ENCODE measurements around the gene TIMM17A. TPM values are rescaled to one million over a fixed set of nuclear protein-coding genes. Genes with fewer than 3 reads are reported as not detected.

Gene TIMM17A
- total and polyA plus RNA-seq, 2 of the 4 experiments (the other 2 are of a cell fraction), result 80.4 to 87.3 TPM

- no peak for TF ChIP-seq CHD1 (IDR thresholded peaks at IDR 0.05; ENCODE audit: low read depth, low read length)
Observed at GRCh38 chr1:202016811-202017748, 61.8 kb downstream of the TIMM17A start (continued).

GRCh38 chr1:202017749-202018467 lies 62.6 kb downstream of the TIMM17A start:
- Histone ChIP-seq H2BK15ac (ENCODE audit: low read depth, low read length) (no peak overlapping the region), H3K23ac (ENCODE audit: low read depth, low read length) (no peak overlapping the region), H4K8ac (ENCODE audit: low read depth in 2 of 2, low read length in 2 of 2) (no peak overlapping the region), H3K79me1 (ENCODE audit: low read depth in 1 of 2, low read length in 2 of 2) (no peaks in the 10 kb centered on the region), H3K9ac (ENCODE audit: low read depth, low read length) (no peak overlapping the region), H3K4me2 (ENCODE audit: low read depth, low read length) (no peak overlapping the region), H3K4me1 (ENCODE audit: control insufficient read depth, insufficient read depth, low read length) (peaks cover 18% of the 10 kb centered on the region), H2AFZ (replicated peaks; ENCODE audit: low read length, poor library complexity) (no peak overlapping the region), H3K36me3 (ENCODE audit: control insufficient read depth, insufficient read depth, low read length) (no peaks in the 10 kb centered on the region), H3K4me3 (ENCODE audit: insufficient read depth, low read depth, low read length) (no peak overlapping the region), H2BK120ac (ENCODE audit: low read depth, low read length) (no peak overlapping the region), H4K20me1 (ENCODE audit: insufficient read depth, low read length) (no peaks in the 10 kb centered on the region), H2AK5ac (ENCODE audit: low read depth, low read length) (no peak overlapping the region), H3K56ac (ENCODE audit: extremely low read depth, insufficient read depth, low read length) (no peak overlapping the region), H3K9me1 (ENCODE audit: insufficient read depth, low read length) (no peaks in the 10 kb centered on the region; the same call in 1 of the 2 replicates), H3K4ac (ENCODE audit: low read depth, low read length) (no peak overlapping the region), H3K27ac (ENCODE audit: insufficient read depth, low read length) (no peak overlapping the region), H2BK20ac (ENCODE audit: low read depth, low read length) (no peak overlapping the region), H3K27me3 (ENCODE audit: control insufficient read depth, insufficient read depth, low read length) (peaks cover 9% of the 10 kb centered on the region), H2AK9ac (replicated peaks; ENCODE audit: low read depth, low read length, poor library complexity) (peak overlapping the region; percentile 15), H3K9me3 (ENCODE audit: control insufficient read depth, insufficient read depth, low read length) (no peaks in the 10 kb centered on the region), H3K18ac (ENCODE audit: low read depth, low read length) (no peak overlapping the region), H4K5ac (ENCODE audit: low read depth, low read length) (no peak overlapping the region), H4K91ac (ENCODE audit: insufficient read depth, low read depth, low read length) (no peak overlapping the region), H2BK5ac (ENCODE audit: low read depth, low read length, poor library complexity, severe bottlenecking) (no peak overlapping the region), H3K14ac (replicated peaks; ENCODE audit: low read depth, low read length) (no peak overlapping the region)
- ATAC-seq (ENCODE audit: low read depth) (no peak), DNase-seq (no peak)
- 71% methylated on average over 4 of the region's 18 CpGs; no CpG with 5 or more reads in 1 of the 2 experiments for WGBS, 2 experiments (ENCODE audit: extremely low coverage in 2 of 2, insufficient read length in 1 of 2)
- in situ Hi-C loops (cut with MboI; ENCODE audit: low sequenced_read_pairs) (no loop called here), dilution Hi-C loops (cut with HindIII; ENCODE audit: low sequenced_read_pairs, unreplicated experiment) (no loop called here), intact Hi-C loops (cut with micrococcal nuclease) (no loop called here)
- ChIA-PET CTCF (interaction anchor here (0.5 kb wide), 1 partner anchor 23 kb away, joined by 3 read pairs; no protein-coding TSS in a partner anchor), POLR2A (ENCODE audit: unreplicated experiment) (no interaction called here)
- TF ChIP-seq USF2 (IDR thresholded peaks at IDR 0.05; ENCODE audit: low read depth, low read length) (no peak), ELK1 (IDR thresholded peaks at IDR 0.05; ENCODE audit: borderline replicate concordance, low read depth, low read length) (no peak), RFX5 (IDR thresholded peaks at IDR 0.05; ENCODE audit: low read depth, low read length) (no peak), BHLHE40 (IDR thresholded peaks at IDR 0.05; ENCODE audit: low read depth, low read length) (no peak)
- BruUV-seq (replicated peaks), result no TSS peak

Data from IMR-90 (cell line).